RWPE2 (cell line): ENCODE results near the gene LMX1B.
A peak's percentile ranks its signal among the peaks of the same experiment; 100 is the strongest.

Experiments
- ATAC-seq: fragments of 200-7000 bp; cut with Tn5 transposase; 3 replicates; pipeline ENCODE4 v1.9.1; 2021; ENCODE audit warnings: low read depth
- DNase-seq: peaks from one replicate; pipeline ENCODE4 v3.0.0-alpha.2; 2020; ENCODE audit warnings: low spot score
- H3K27ac ChIP-seq: fragments of 450-650 bp; 2 replicates; pipeline ENCODE4 v1.5.1; 2017; ENCODE audit warnings: mild to moderate bottlenecking; ENCODE audit not compliant: poor library complexity, severe bottlenecking
- H3K27me3 ChIP-seq: fragments of 250-450 bp; sonication (Bioruptor Pico); 2 replicates; pipeline ENCODE4 v1.5.1; 2021; ENCODE audit warnings: mild to moderate bottlenecking, moderate library complexity; ENCODE audit not compliant: insufficient read depth, poor library complexity, severe bottlenecking
- H3K36me3 ChIP-seq: fragments of 250-450 bp; sonication (Bioruptor Pico); 2 replicates; pipeline ENCODE4 v1.5.1; 2020; ENCODE audit warnings: low read depth, mild to moderate bottlenecking, moderate library complexity
- H3K4me1 ChIP-seq: fragments of 250-450 bp; sonication (Bioruptor Pico); 2 replicates; pipeline ENCODE4 v1.5.1; 2021; ENCODE audit warnings: mild to moderate bottlenecking, moderate library complexity; ENCODE audit not compliant: insufficient read depth, poor library complexity, severe bottlenecking
- H3K4me3 ChIP-seq: fragments of 250-450 bp; sonication (Bioruptor Pico); 2 replicates; pipeline ENCODE4 v1.5.1; 2021; ENCODE audit warnings: mild to moderate bottlenecking, moderate library complexity; ENCODE audit not compliant: severe bottlenecking
- H3K9me3 ChIP-seq: fragments of 250-450 bp; sonication (Bioruptor Pico); 2 replicates; pipeline ENCODE4 v1.5.1; 2021; ENCODE audit warnings: mild to moderate bottlenecking, moderate library complexity; ENCODE audit not compliant: severe bottlenecking
- CTCF ChIP-seq: fragments of 450-650 bp; IDR thresholded peaks from one replicate; pipeline ENCODE4 v1.5.1; 2017; ENCODE audit warnings: mild to moderate bottlenecking, moderate library complexity; ENCODE audit not compliant: poor library complexity, severe bottlenecking

The LMX1B gene

DNA sequence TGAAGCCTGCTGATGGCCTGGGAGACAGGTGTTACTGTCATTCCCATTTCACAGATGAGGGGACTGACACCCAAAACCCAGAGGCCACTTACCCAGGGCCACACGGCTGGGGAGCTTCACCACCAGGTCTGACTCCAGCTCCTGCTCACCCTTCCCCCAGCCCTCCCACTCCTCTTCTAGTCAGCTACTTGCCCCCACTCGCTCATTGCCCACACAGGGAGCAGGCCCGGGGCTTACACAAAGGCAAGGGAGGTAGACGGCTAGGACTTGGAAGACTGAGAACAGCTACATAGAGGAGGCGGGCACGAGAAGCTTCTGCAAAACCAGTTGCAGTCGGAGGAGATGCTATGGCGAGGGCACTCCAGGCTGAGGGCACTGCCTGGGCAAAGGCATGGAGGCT is 21.3 kb downstream of the LMX1B start:
- H3K36me3 ChIP-seq = no peaks in the 10 kb centered on the region
- no peak overlapping the region for H3K27ac ChIP-seq
- TF ChIP-seq CTCF = no peak
- DNase-seq (no peak), ATAC-seq (no peak)
- H3K9me3 ChIP-seq = no peaks in the 10 kb centered on the region
- H3K4me1 ChIP-seq = no peaks in the 10 kb centered on the region
- no peak overlapping the region for H3K4me3 ChIP-seq
- H3K27me3 ChIP-seq = peaks cover 18% of the 10 kb centered on the region

GRCh38 chr9:126635661-126636439 is 22.1 kb downstream of the LMX1B start:
- ATAC-seq = no peak
- H3K36me3 ChIP-seq = no peaks in the 10 kb centered on the region
- DNase-seq = no peak
- H3K27ac ChIP-seq = no peak overlapping the region
- TF ChIP-seq CTCF = no peak
- no peak overlapping the region for H3K4me3 ChIP-seq
- H3K27me3 ChIP-seq = peaks cover 18% of the 10 kb centered on the region
- no peaks in the 10 kb centered on the region for H3K9me3 ChIP-seq
- no peaks in the 10 kb centered on the region for H3K4me1 ChIP-seq

GRCh38 chr9:126636983-126637798 is 23.5 kb downstream of the LMX1B start:
- no peak for TF ChIP-seq CTCF
- H3K4me1 ChIP-seq = no peaks in the 10 kb centered on the region
- H3K9me3 ChIP-seq = no peaks in the 10 kb centered on the region
- no peaks in the 10 kb centered on the region for H3K36me3 ChIP-seq
- no peak overlapping the region for H3K27ac ChIP-seq
- peaks cover 18% of the 10 kb centered on the region for H3K27me3 ChIP-seq
- no peak; the same call in 2 of the 3 replicates for ATAC-seq
- no peak overlapping the region for H3K4me3 ChIP-seq
- no peak for DNase-seq

GRCh38 chr9:126638571-126639132 is 24.9 kb downstream of the LMX1B start:
- H3K27ac ChIP-seq = no peak overlapping the region
- H3K4me1 ChIP-seq = no peaks in the 10 kb centered on the region
- peaks cover 29% of the 10 kb centered on the region for H3K27me3 ChIP-seq
- H3K9me3 ChIP-seq = no peaks in the 10 kb centered on the region
- DNase-seq (no peak), ATAC-seq (peak; percentile 29; the same call in 1 of the 3 replicates)
- TF ChIP-seq CTCF = no peak
- no peak overlapping the region for H3K4me3 ChIP-seq
- H3K36me3 ChIP-seq = no peaks in the 10 kb centered on the region
